OCI-LY7 (cell line): Measurements from ENCODE around the gene S100A7A.
"Not testable (repeated sequence)": the region's sequence is repeated elsewhere in the genome, so short reads cannot be mapped to it uniquely, and the experiment has no call there.

Experiments
- CTCF ChIP-seq: fragments of 200-600 bp; sonication (generic); conservative IDR thresholded peaks from 2 replicates; pipeline ENCODE4 v1.5.1; 2014; ENCODE audit warnings: mild to moderate bottlenecking, antibody characterized with exemption, low read length, moderate library complexity, mixed read lengths
- EZH2phosphoT487 ChIP-seq: fragments of 200-600 bp; sonication (generic); IDR thresholded peaks from 2 replicates; pipeline ENCODE4 v1.6.1; 2018; ENCODE audit warnings: low read depth, borderline replicate concordance, mild to moderate bottlenecking, mixed run types, antibody characterized with exemption, low read length, moderate library complexity, mixed read lengths

- not testable (repeated sequence) for TF ChIP-seq CTCF, EZH2phosphoT487
Measured at GRCh38 chr1:153448851-153449250, 32.5 kb downstream of the S100A7A start.
